SK-N-SH treated with all-trans-retinoic acid at 6 μM for 48 hours (cell line): ENCODE measurements around the gene MYCN.

ENCODE experiments used
- OSR1 ChIP-seq: fragments of 250-450 bp; sonication (Bioruptor Pico); IDR thresholded peaks from 2 replicates; pipeline ENCODE4 v1.8.0; 2022; ENCODE audit warnings: moderate library complexity, mild to moderate bottlenecking, inconsistent platforms
- RARB ChIP-seq: fragments of 250-450 bp; sonication (Bioruptor Pico); IDR thresholded peaks from 2 replicates; pipeline ENCODE4 v1.8.0; 2021; ENCODE audit warnings: mild to moderate bottlenecking, moderate library complexity
- TOX ChIP-seq: fragments of 250-450 bp; sonication (Bioruptor Pico); IDR thresholded peaks from 2 replicates; pipeline ENCODE4 v1.8.0; 2021; ENCODE audit warnings: mild to moderate bottlenecking, moderate library complexity, borderline replicate concordance
- ZFP3 ChIP-seq: fragments of 250-450 bp; sonication (Bioruptor Pico); IDR thresholded peaks from 2 replicates; pipeline ENCODE4 v1.5.0; 2020; ENCODE audit warnings: mild to moderate bottlenecking, moderate library complexity
- ZFP30 ChIP-seq: fragments of 450-650 bp; formaldehyde crosslinking; IDR thresholded peaks from 2 replicates; pipeline ENCODE4 v1.5.0; 2022; ENCODE audit warnings: mild to moderate bottlenecking, moderate library complexity
- ZNF565 ChIP-seq: fragments of 450-650 bp; formaldehyde crosslinking; conservative IDR thresholded peaks from 2 replicates; pipeline ENCODE4 v1.5.0; 2020; ENCODE audit warnings: low read depth, mild to moderate bottlenecking, moderate library complexity
- ZNF70 ChIP-seq: fragments of 450-650 bp; formaldehyde crosslinking; IDR thresholded peaks from 2 replicates; pipeline ENCODE4 v1.5.0; 2020; ENCODE audit warnings: mild to moderate bottlenecking, moderate library complexity
- ZNF8 ChIP-seq: fragments of 450-650 bp; formaldehyde crosslinking; IDR thresholded peaks from 2 replicates; pipeline ENCODE4 v1.5.0; 2020; ENCODE audit warnings: mild to moderate bottlenecking, moderate library complexity
- TF ChIP-seq, protein P1 (sequence below): fragments of 250-450 bp; sonication (Bioruptor Pico); IDR thresholded peaks from 2 replicates; pipeline ENCODE4 v1.5.1; 2021; ENCODE audit warnings: mild to moderate bottlenecking, moderate library complexity
- TF ChIP-seq, protein P2 (sequence below): fragments of 250-450 bp; sonication (Bioruptor Pico); IDR thresholded peaks from 2 replicates; pipeline ENCODE4 v1.8.0; 2020; ENCODE audit warnings: mild to moderate bottlenecking, moderate library complexity, borderline replicate concordance
- TF ChIP-seq, protein P3 (sequence below): fragments of 250-450 bp; sonication (Bioruptor Pico); IDR thresholded peaks from 2 replicates; pipeline ENCODE4 v1.8.0; 2021; ENCODE audit warnings: low read depth, mild to moderate bottlenecking, moderate library complexity, borderline replicate concordance
- TF ChIP-seq, protein P4 (sequence below): fragments of 250-450 bp; sonication (Bioruptor Pico); IDR thresholded peaks from 2 replicates; pipeline ENCODE4 v1.5.1; 2020; ENCODE audit warnings: low read depth, mild to moderate bottlenecking, moderate library complexity

DNA sequence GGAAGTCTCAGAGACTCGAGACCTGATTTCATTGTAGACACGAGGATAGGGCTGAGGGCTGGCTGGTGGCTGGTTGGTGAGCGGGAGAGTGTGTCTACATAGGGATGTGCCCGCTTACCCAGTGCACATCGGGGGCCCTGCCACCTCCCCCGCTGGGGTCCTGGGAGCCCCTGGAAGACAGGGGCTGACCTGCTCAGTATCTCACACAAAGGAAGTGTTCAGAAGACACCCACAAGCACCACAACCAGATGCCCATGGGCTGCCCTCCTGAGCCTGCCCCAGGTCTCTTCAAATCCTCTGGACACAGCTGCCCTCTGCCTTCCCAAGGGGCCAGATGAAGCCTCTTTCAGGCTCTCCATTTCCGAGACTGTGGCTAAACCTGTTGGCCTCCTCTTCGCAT, 43.1 kb downstream of the MYCN start:
- TF ChIP-seq ZNF70 (CRISPR knock-in tag) (no peak), ZNF565 (CRISPR knock-in tag) (no peak), RARB (CRISPR knock-in tag) (no peak), ZFP30 (no peak), OSR1 (CRISPR knock-in tag) (no peak), ZNF8 (CRISPR knock-in tag) (no peak), ZFP3 (CRISPR knock-in tag) (no peak), TOX (CRISPR knock-in tag) (no peak)
- TF ChIP-seq, protein P1, sequence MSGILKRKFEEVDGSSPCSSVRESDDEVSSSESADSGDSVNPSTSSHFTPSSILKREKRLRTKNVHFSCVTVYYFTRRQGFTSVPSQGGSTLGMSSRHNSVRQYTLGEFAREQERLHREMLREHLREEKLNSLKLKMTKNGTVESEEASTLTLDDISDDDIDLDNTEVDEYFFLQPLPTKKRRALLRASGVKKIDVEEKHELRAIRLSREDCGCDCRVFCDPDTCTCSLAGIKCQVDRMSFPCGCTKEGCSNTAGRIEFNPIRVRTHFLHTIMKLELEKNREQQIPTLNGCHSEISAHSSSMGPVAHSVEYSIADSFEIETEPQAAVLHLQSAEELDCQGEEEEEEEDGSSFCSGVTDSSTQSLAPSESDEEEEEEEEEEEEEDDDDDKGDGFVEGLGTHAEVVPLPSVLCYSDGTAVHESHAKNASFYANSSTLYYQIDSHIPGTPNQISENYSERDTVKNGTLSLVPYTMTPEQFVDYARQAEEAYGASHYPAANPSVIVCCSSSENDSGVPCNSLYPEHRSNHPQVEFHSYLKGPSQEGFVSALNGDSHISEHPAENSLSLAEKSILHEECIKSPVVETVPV (CRISPR knock-in tag) = no peak
- TF ChIP-seq, protein P2, sequence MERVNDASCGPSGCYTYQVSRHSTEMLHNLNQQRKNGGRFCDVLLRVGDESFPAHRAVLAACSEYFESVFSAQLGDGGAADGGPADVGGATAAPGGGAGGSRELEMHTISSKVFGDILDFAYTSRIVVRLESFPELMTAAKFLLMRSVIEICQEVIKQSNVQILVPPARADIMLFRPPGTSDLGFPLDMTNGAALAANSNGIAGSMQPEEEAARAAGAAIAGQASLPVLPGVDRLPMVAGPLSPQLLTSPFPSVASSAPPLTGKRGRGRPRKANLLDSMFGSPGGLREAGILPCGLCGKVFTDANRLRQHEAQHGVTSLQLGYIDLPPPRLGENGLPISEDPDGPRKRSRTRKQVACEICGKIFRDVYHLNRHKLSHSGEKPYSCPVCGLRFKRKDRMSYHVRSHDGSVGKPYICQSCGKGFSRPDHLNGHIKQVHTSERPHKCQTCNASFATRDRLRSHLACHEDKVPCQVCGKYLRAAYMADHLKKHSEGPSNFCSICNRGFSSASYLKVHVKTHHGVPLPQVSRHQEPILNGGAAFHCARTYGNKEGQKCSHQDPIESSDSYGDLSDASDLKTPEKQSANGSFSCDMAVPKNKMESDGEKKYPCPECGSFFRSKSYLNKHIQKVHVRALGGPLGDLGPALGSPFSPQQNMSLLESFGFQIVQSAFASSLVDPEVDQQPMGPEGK (CRISPR knock-in tag) = no peak
- TF ChIP-seq, protein P3, sequence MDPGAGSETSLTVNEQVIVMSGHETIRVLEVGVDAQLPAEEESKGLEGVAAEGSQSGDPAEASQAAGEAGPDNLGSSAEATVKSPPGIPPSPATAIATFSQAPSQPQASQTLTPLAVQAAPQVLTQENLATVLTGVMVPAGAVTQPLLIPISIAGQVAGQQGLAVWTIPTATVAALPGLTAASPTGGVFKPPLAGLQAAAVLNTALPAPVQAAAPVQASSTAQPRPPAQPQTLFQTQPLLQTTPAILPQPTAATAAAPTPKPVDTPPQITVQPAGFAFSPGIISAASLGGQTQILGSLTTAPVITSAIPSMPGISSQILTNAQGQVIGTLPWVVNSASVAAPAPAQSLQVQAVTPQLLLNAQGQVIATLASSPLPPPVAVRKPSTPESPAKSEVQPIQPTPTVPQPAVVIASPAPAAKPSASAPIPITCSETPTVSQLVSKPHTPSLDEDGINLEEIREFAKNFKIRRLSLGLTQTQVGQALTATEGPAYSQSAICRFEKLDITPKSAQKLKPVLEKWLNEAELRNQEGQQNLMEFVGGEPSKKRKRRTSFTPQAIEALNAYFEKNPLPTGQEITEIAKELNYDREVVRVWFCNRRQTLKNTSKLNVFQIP (CRISPR knock-in tag) = no peak
- TF ChIP-seq, protein P4, sequence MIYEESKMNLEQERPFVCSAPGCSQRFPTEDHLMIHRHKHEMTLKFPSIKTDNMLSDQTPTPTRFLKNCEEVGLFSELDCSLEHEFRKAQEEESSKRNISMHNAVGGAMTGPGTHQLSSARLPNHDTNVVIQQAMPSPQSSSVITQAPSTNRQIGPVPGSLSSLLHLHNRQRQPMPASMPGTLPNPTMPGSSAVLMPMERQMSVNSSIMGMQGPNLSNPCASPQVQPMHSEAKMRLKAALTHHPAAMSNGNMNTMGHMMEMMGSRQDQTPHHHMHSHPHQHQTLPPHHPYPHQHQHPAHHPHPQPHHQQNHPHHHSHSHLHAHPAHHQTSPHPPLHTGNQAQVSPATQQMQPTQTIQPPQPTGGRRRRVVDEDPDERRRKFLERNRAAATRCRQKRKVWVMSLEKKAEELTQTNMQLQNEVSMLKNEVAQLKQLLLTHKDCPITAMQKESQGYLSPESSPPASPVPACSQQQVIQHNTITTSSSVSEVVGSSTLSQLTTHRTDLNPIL (CRISPR knock-in tag) = no peak
